ENCODE measurements around the gene CTDSPL2. TPM values are rescaled to one million over a fixed set of nuclear protein-coding genes. Genes with fewer than 3 reads are reported as not detected.
"Not testable (repeated sequence)": the region's sequence is repeated elsewhere in the genome, so short reads cannot be mapped to it uniquely, and the experiment has no call there.

CTDSPL2 gene
- total and polyA plus RNA-seq, 2 of the 4 experiments (the other 2 are of a cell fraction) = 17.3 to 47.3 TPM

DNA sequence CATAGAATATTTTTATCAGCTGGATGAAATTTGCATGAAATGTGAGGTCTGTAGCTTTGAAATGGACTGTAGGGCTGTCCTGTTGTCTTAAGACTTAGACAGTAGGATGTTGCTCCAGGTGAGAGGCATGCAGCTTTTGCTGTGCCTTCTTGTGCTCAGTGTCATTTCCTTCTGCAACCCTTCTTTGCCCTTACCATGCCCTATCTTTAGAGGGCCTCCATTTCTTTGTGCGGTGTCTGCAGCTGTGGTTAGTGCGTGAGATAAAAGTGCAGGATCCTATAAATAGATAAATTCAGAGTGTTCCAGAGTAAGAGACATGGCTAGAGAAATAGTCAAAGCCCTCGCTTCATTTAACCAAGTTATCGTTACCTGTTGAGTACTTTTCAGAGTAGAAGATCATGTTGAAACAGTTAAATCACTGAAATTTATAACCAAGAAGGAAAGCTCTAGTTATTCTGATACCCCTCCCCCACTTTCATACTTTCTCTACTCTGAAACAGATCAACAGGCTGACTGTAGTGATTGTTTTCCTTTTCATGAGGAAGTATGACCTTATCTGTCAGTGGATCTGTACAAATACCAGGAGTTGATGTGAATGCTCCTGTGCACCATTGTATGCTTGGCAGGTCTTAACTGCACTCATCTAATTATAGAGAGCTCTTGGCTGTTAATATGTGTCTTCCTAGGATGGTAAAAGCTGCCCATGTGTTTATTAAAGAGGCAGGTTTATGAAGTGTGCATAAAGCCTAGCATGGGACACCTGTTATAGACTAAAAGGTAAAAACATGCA lies 127.7 kb downstream of the CTDSPL2 start:
- Histone ChIP-seq H3K4me1 (ENCODE audit: control insufficient read depth, insufficient read depth, low read length) (no peaks in the 10 kb centered on the region), H3K9ac (ENCODE audit: low read depth, low read length) (no peak overlapping the region), H3K23ac (ENCODE audit: low read depth, low read length) (no peak overlapping the region), H3K9me1 (ENCODE audit: insufficient read depth, low read length) (no peaks in the 10 kb centered on the region), H3K18ac (ENCODE audit: low read depth, low read length) (no peak overlapping the region), H3K27me3 (ENCODE audit: control insufficient read depth, insufficient read depth, low read length) (no peaks in the 10 kb centered on the region), H3K27ac (ENCODE audit: insufficient read depth, low read length) (no peak overlapping the region), H3K56ac (ENCODE audit: extremely low read depth, insufficient read depth, low read length) (no peak overlapping the region), H2BK5ac (ENCODE audit: low read depth, low read length, poor library complexity, severe bottlenecking) (no peak overlapping the region), H4K5ac (ENCODE audit: low read depth, low read length) (no peak overlapping the region), H4K20me1 (ENCODE audit: insufficient read depth, low read length) (peaks cover 16% of the 10 kb centered on the region), H3K79me1 (ENCODE audit: low read depth in 1 of 2, low read length in 2 of 2) (peaks cover 18 to 55% of the 10 kb centered on the region in 2 experiments), H3K4me3 (ENCODE audit: insufficient read depth, low read depth, low read length) (no peak overlapping the region), H3K14ac (replicated peaks; ENCODE audit: low read depth, low read length) (no peak overlapping the region), H3K36me3 (ENCODE audit: control insufficient read depth, insufficient read depth, low read length) (peaks cover 48% of the 10 kb centered on the region), H3K9me3 (ENCODE audit: control insufficient read depth, insufficient read depth, low read length) (no peaks in the 10 kb centered on the region), H4K8ac (ENCODE audit: low read depth in 2 of 2, low read length in 2 of 2) (no peak overlapping the region), H2AK9ac (replicated peaks; ENCODE audit: low read depth, low read length, poor library complexity) (no peak overlapping the region), H3K4me2 (ENCODE audit: low read depth, low read length) (no peak overlapping the region), H2AFZ (replicated peaks; ENCODE audit: low read length, poor library complexity) (no peak overlapping the region), H2BK120ac (ENCODE audit: low read depth, low read length) (no peak overlapping the region), H3K4ac (ENCODE audit: low read depth, low read length) (no peak overlapping the region), H4K91ac (ENCODE audit: insufficient read depth, low read depth, low read length) (no peak overlapping the region), H2BK20ac (ENCODE audit: low read depth, low read length) (no peak overlapping the region), H2AK5ac (ENCODE audit: low read depth, low read length) (no peak overlapping the region), H2BK15ac (ENCODE audit: low read depth, low read length) (no peak overlapping the region)
- no peak for DNase-seq
- ATAC-seq (ENCODE audit: low read depth) = peak; percentile 31; the same call in 1 of the 2 replicates
- POLR2A ChIA-PET (ENCODE audit: unreplicated experiment) = no interaction called here
- dilution Hi-C loops (cut with HindIII; ENCODE audit: low sequenced_read_pairs, unreplicated experiment) (no loop called here), in situ Hi-C loops (cut with MboI; ENCODE audit: low sequenced_read_pairs) (no loop called here), intact Hi-C loops (cut with micrococcal nuclease) (no loop called here)
- WGBS, 2 experiments (ENCODE audit: extremely low coverage in 2 of 2, insufficient read length in 1 of 2) = no CpG with 5 or more reads among the region's 4 CpGs
- BruUV-seq (replicated peaks) = no TSS peak
- CTCF ChIA-PET = interaction anchor here (0.6 to 1.7 kb wide), 2 partner anchors 9 to 24 kb away, joined by 4 read pairs; no protein-coding TSS in a partner anchor
- TF ChIP-seq MAFK (IDR thresholded peaks at IDR 0.05; ENCODE audit: low read depth, low read length) = no peak

DNA sequence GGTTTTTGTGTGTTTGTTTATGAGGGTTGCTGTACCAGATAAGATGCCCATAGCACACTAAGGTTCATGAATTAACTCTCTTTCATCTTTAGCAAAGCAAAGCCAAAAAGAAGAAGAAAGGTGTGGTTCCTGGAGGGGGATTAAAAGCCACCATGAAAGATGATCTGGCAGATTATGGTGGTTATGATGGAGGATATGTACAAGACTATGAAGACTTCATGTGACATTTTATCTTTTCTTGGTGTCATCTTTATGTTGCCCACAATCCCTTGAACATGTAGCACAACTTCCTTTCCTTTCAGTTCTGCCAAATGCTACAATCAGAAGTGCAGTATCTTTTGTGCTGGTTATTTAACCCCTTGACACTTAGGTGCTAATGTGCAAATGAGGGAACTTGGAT lies 133.5 kb downstream of the CTDSPL2 start:
- H3K56ac ChIP-seq (ENCODE audit: extremely low read depth, insufficient read depth, low read length); H3K18ac ChIP-seq (ENCODE audit: low read depth, low read length); H3K9ac ChIP-seq (ENCODE audit: low read depth, low read length); H3K9me3 ChIP-seq (ENCODE audit: control insufficient read depth, insufficient read depth, low read length); H3K4me2 ChIP-seq (ENCODE audit: low read depth, low read length); H3K23ac ChIP-seq (ENCODE audit: low read depth, low read length); in situ Hi-C loops (cut with MboI; ENCODE audit: low sequenced_read_pairs); BruUV-seq (replicated peaks); H2BK120ac ChIP-seq (ENCODE audit: low read depth, low read length); DNase-seq; H2BK20ac ChIP-seq (ENCODE audit: low read depth, low read length); H3K9me1 ChIP-seq (ENCODE audit: insufficient read depth, low read length); intact Hi-C loops (cut with micrococcal nuclease); H3K4me1 ChIP-seq (ENCODE audit: control insufficient read depth, insufficient read depth, low read length); H4K8ac ChIP-seq (ENCODE audit: low read depth in 2 of 2, low read length in 2 of 2); H3K4ac ChIP-seq (ENCODE audit: low read depth, low read length); H3K27ac ChIP-seq (ENCODE audit: insufficient read depth, low read length); H2AFZ ChIP-seq (replicated peaks; ENCODE audit: low read length, poor library complexity); H3K14ac ChIP-seq (replicated peaks; ENCODE audit: low read depth, low read length); ATAC-seq (ENCODE audit: low read depth); H4K20me1 ChIP-seq (ENCODE audit: insufficient read depth, low read length); dilution Hi-C loops (cut with HindIII; ENCODE audit: low sequenced_read_pairs, unreplicated experiment); H2AK5ac ChIP-seq (ENCODE audit: low read depth, low read length); H4K5ac ChIP-seq (ENCODE audit: low read depth, low read length); POLR2A ChIA-PET (ENCODE audit: unreplicated experiment); H3K4me3 ChIP-seq (ENCODE audit: insufficient read depth, low read depth, low read length); H4K91ac ChIP-seq (ENCODE audit: insufficient read depth, low read depth, low read length); H2BK5ac ChIP-seq (ENCODE audit: low read depth, low read length, poor library complexity, severe bottlenecking); H2AK9ac ChIP-seq (replicated peaks; ENCODE audit: low read depth, low read length, poor library complexity); H2BK15ac ChIP-seq (ENCODE audit: low read depth, low read length); H3K27me3 ChIP-seq (ENCODE audit: control insufficient read depth, insufficient read depth, low read length): not testable (repeated sequence)
- Histone ChIP-seq H3K79me1 (ENCODE audit: low read depth in 1 of 2, low read length in 2 of 2) (peaks cover 7 to 29% of the 10 kb centered on the region in 2 experiments; a peak in 3 of 4 replicates), H3K36me3 (ENCODE audit: control insufficient read depth, insufficient read depth, low read length) (peaks cover 64% of the 10 kb centered on the region)
- CTCF ChIA-PET = interaction anchor here (1.1 kb wide), 1 partner anchor 15 kb away, joined by 5 read pairs; no protein-coding TSS in a partner anchor

Measured in IMR-90 (cell line).